MCF 10A (cell line): ENCODE measurements around the gene ZNF652. TPM values are rescaled to one million over a fixed set of nuclear protein-coding genes. Genes with fewer than 3 reads are reported as not detected.

Source experiments
- BruUV-seq: library from RNA; stranded (reverse); fragments of 400-500 nt; replicated peaks from 2 replicates; lab custom pipeline; 2021; lab: Mats Ljungman, UMichigan
- CTCF ChIA-PET: fragments of 300-600 bp; sonication (Branson Sonifier 250); formaldehyde crosslinking; extraction: SDS; loops from one replicate; lab custom pipeline; 2021; ENCODE audit warnings: antibody characterized with exemption, inconsistent platforms; lab: Yijun Ruan, JAX
- POLR2A ChIA-PET: fragments of 300-600, 350-650 bp; sonication (Branson Sonifier 250); formaldehyde crosslinking; extraction: SDS; loops from one replicate; lab custom pipeline; 2020; ENCODE audit warnings: antibody characterized with exemption, inconsistent platforms; lab: Yijun Ruan, JAX
- DNase-seq: peaks from one replicate; pipeline ENCODE4 v3.0.0-alpha.2; 2018; ENCODE audit not compliant: unreplicated experiment
- H3K27ac Mint-ChIP-seq: one replicate; pipeline ENCODE4 v1.8.0; 2022; ENCODE audit warnings: mild to moderate bottlenecking, low read depth, mixed read lengths; ENCODE audit not compliant: unreplicated experiment
- H3K27me3 Mint-ChIP-seq: one replicate; pipeline ENCODE4 v1.8.0; 2022; ENCODE audit warnings: mixed read lengths; ENCODE audit not compliant: insufficient read depth, unreplicated experiment
- H3K36me3 Mint-ChIP-seq: one replicate; pipeline ENCODE4 v1.8.0; 2022; ENCODE audit warnings: mild to moderate bottlenecking, moderate library complexity, mixed read lengths; ENCODE audit not compliant: insufficient read depth, unreplicated experiment
- H3K4me1 Mint-ChIP-seq: one replicate; pipeline ENCODE4 v1.8.0; 2022; ENCODE audit warnings: mixed read lengths; ENCODE audit not compliant: insufficient read depth, unreplicated experiment
- H3K4me3 Mint-ChIP-seq: one replicate; pipeline ENCODE4 v1.8.0; 2022; ENCODE audit warnings: mild to moderate bottlenecking, moderate library complexity, mixed read lengths; ENCODE audit not compliant: unreplicated experiment
- H3K9me3 Mint-ChIP-seq: one replicate; pipeline ENCODE4 v1.8.0; 2022; ENCODE audit warnings: mixed read lengths; ENCODE audit not compliant: unreplicated experiment
- intact Hi-C: fragments of 100-400 bp; cut with micrococcal nuclease; formaldehyde crosslinking; loops from 2 replicates; pipeline ENCODE4 v1.14.1; 2022
- total RNA-seq: library from RNA; stranded (reverse); gene quantifications from 2 replicates; pipeline ENCODE4 v1.2.3, GENCODE V29; 2022
- TF ChIP-seq, protein P1 (sequence below): fragments of 200-600 bp; IDR thresholded peaks from one replicate; pipeline ENCODE4 v1.8.0; 2022; ENCODE audit warnings: antibody characterized with exemption, mild to moderate bottlenecking; ENCODE audit not compliant: unreplicated experiment

The ZNF652 gene
- total RNA-seq, 1 experiment from 2014 or later: 18.8 TPM

DNA sequence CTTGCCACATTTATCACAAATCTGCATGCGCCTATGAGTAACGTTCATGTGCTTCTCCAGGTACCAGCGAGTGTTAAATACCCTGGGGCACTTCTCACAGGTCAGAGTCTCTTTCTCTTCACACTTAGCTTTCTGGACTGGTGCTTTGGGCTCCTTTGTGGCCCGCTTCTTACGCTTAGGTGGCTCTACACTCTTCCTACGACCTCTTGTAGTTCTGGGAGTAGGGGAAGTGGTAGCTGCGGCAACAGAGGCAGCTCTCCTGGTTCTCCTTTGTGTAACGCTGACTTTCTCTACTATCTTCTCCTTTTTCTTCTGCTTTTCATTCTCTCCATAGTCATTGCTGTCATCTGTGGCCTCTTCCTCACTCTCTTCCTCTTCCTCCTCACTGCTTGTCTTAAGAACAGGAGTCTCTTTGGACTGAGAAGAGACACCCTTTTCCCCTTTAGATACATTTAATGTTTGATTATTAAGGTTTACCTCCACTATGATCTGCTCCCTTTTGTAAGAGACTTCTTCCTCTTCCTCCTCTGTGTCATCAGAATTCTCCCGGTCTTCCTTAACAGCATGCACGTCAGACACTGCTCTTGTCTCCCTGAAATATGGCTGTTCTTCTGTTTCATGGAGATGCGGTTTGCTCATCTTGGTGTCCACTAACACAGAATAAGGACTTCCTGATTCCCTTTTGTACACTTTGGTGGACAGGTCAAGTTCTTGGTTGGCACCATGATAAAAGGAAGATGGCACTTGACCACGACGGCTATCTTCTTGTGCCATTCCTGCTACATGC lies 45.0 kb downstream of the ZNF652 start:
- Mint-ChIP-seq H3K4me3 (no peak overlapping the region), H3K4me1 (peaks cover 17% of the 10 kb centered on the region), H3K27me3 (no peaks in the 10 kb centered on the region), H3K27ac (peak overlapping the region; percentile 2), H3K9me3 (no peaks in the 10 kb centered on the region), H3K36me3 (peaks cover 7% of the 10 kb centered on the region)
- ChIA-PET CTCF (interaction anchor here (0.6 to 4.5 kb wide), 12 partner anchors 14 to 677 kb away, joined by 3 to 61 read pairs (median 6); partner anchors contain the start of gene PHB1), POLR2A (interaction anchor here (0.5 to 3.7 kb wide), 9 partner anchors 12 to 76 kb away, joined by 3 to 21 read pairs (median 4); partner anchors contain the start of gene ZNF652)
- TF ChIP-seq, protein P1, sequence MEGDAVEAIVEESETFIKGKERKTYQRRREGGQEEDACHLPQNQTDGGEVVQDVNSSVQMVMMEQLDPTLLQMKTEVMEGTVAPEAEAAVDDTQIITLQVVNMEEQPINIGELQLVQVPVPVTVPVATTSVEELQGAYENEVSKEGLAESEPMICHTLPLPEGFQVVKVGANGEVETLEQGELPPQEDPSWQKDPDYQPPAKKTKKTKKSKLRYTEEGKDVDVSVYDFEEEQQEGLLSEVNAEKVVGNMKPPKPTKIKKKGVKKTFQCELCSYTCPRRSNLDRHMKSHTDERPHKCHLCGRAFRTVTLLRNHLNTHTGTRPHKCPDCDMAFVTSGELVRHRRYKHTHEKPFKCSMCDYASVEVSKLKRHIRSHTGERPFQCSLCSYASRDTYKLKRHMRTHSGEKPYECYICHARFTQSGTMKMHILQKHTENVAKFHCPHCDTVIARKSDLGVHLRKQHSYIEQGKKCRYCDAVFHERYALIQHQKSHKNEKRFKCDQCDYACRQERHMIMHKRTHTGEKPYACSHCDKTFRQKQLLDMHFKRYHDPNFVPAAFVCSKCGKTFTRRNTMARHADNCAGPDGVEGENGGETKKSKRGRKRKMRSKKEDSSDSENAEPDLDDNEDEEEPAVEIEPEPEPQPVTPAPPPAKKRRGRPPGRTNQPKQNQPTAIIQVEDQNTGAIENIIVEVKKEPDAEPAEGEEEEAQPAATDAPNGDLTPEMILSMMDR: no peak
- intact Hi-C loops: loop anchor here (10.0 kb wide), 1 partner anchor 48 kb away; the partner anchor contains the start of gene ZNF652
- DNase-seq: peak; percentile 30
- TSS peak; percentile 35 for BruUV-seq

DNA sequence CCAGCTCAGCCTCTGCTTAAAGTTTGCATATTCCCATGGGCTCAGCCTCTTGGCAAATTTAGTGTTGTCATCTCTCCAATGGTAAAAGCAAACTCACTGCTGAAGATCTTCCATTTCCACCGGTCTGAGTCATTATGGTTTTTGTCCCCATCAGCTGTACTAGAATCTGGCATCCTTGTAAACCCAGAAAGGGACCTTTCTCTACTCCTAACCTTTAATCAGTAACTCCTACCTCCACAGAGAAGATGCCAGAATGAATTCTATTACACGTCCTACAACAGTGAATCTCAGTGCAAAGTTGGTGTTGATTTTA lies 45.8 kb downstream of the ZNF652 start:
- TF ChIP-seq, protein P1: no peak
- H3K36me3 Mint-ChIP-seq: peaks cover 14% of the 10 kb centered on the region
- no peaks in the 10 kb centered on the region for H3K27me3 Mint-ChIP-seq
- peak; percentile 8 for DNase-seq
- intact Hi-C loops: loop anchor here (10.0 kb wide), 1 partner anchor 49 kb away; the partner anchor contains the start of gene ZNF652
- POLR2A ChIA-PET: interaction anchor here (0.8 to 3.7 kb wide), 10 partner anchors 13 to 254 kb away, joined by 3 to 21 read pairs (median 4); partner anchors contain the start of gene ZNF652
- no peak overlapping the region for H3K27ac Mint-ChIP-seq
- CTCF ChIA-PET: interaction anchor here (0.6 to 4.5 kb wide), 20 partner anchors 15 to 387 kb away, joined by 3 to 61 read pairs (median 4); partner anchors contain the start of gene PHB1
- BruUV-seq: no TSS peak
- H3K9me3 Mint-ChIP-seq: no peaks in the 10 kb centered on the region
- no peak overlapping the region for H3K4me3 Mint-ChIP-seq
- H3K4me1 Mint-ChIP-seq: peaks cover 17% of the 10 kb centered on the region

DNA sequence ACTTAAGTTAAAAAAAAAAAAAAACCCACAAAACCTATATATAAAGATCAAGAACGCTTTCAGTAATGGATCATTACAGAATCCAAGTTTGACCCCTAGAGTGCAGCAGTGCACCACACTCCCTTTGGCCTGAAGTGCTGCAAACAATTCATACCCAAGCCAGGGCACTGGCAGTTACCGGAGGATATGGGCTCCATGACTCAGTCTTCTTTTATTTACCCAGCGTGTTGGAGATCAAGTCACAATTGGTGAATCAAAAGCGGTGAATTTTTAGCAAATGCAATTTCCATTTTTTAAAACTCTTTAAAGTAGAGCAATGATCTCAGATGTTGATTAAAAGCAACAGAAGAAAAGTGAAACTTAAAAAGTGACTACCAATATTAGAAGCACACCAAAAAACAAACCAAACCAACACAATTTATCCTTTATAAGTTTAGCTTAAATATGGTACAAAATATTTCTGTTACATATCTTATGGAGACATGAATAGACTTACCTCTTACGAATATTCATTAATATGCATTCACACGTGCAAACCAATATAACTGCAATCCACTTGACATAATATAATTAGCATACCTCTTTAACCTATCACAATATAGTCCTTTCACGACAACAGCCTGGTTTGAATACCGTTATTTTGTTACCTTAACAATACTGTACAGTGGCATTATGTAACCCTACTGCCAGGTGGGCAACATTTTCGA lies 46.3 kb downstream of the ZNF652 start:
- peaks cover 19% of the 10 kb centered on the region for H3K36me3 Mint-ChIP-seq
- H3K9me3 Mint-ChIP-seq: no peaks in the 10 kb centered on the region
- ChIA-PET POLR2A (interaction anchor here (0.6 to 3.7 kb wide), 10 partner anchors 13 to 255 kb away, joined by 3 to 21 read pairs (median 4); partner anchors contain the start of gene ZNF652), CTCF (interaction anchor here (0.6 to 4.5 kb wide), 26 partner anchors 14 to 1334 kb away, joined by 3 to 61 read pairs (median 3); partner anchors contain the start of gene PHB1)
- peak overlapping the region; percentile 25 for H3K4me3 Mint-ChIP-seq
- H3K27ac Mint-ChIP-seq: no peak overlapping the region
- peak; percentile 89 for DNase-seq
- no TSS peak for BruUV-seq
- H3K4me1 Mint-ChIP-seq: peaks cover 17% of the 10 kb centered on the region
- intact Hi-C loops: loop anchor here (1.0 to 10.0 kb wide), 3 partner anchors 49 to 241 kb away; partner anchors contain the start of gene ZNF652
- TF ChIP-seq, protein P1: peak; percentile 83
- H3K27me3 Mint-ChIP-seq: no peaks in the 10 kb centered on the region
